GM11168 (cell line): Measurements from ENCODE around the gene DMRTC2.

ENCODE experiments used
- in situ Hi-C: fragments of 300-500 bp; cut with MboI; formaldehyde crosslinking; loops from one replicate; pipeline ENCODE4 v1.12.0; 2022; ENCODE audit warnings: low sequenced_read_pairs; ENCODE audit not compliant: unreplicated experiment

The DMRTC2 gene

DNA sequence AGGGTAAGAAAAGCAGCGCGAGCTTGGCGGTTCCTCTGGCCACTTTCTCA is at the start of gene DMRTC2:
Gene DMRTC2, plus strand, starts transcription at position 42 of the 50 bp plus-strand sequence. CDS start 2,387 bp downstream, outside the sequence.
- in situ Hi-C loops = no loop called here

GRCh38 chr19:41796362-41796761 is 48.5 kb upstream of the DMRTC2 start, which contains the start of gene CEACAM3:
Gene CEACAM3, plus strand, starts transcription at chr19:41796587. Its CDS starts 91 bp downstream, at chr19:41796678.
- in situ Hi-C loops = no loop called here

- in situ Hi-C loops = no loop called here
These were observed 47.9 kb upstream of the DMRTC2 start for GRCh38 chr19:41796901-41797300.

- in situ Hi-C loops = no loop called here
These were observed 45.3 kb upstream of the DMRTC2 start for GRCh38 chr19:41799444-41800000.

DNA sequence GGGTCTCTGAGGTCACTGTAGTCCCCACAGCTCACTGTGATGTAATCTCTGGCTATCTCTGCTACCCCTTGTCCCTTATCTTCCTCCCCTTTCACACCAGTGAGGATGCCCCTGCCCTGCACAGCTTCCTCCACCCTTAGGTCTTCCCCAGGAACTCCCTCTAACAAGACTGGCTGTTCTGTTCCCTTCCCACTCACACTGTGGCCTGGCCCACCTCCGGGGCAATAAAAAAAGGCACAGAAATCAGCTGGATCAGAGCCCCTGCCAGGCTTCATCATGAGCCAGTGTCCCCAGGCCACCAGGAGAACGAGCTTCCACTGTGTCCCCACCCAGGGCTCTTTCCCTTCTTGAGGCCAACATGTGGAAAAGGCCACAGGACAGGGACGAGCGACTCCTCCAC is 43.8 kb upstream of the DMRTC2 start:
- in situ Hi-C loops = no loop called here

- in situ Hi-C loops = no loop called here
These were observed 43.0 kb upstream of the DMRTC2 start for GRCh38 chr19:41801792-41802211.

DNA sequence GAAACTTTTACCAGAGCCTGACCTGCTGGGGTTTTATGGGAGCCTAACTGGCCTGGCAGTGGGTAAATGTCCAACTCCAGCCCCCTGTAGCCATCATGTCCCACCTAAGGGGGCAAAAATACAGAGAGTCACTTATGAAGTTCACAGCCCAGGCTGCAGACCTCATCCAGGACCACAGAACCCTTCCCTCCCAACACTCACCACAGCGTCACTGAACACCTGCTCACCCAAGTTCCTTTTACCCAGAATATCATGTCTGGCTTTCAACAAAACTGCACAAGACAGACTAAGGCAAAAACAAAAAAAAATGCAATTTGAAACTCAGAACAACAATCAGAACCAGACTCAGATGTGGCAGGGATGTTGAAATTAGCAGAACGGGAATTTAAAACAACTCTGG is 42.1 kb upstream of the DMRTC2 start:
- in situ Hi-C loops = no loop called here

GRCh38 chr19:41804336-41804735 is 40.5 kb upstream of the DMRTC2 start:
- in situ Hi-C loops = no loop called here

DNA sequence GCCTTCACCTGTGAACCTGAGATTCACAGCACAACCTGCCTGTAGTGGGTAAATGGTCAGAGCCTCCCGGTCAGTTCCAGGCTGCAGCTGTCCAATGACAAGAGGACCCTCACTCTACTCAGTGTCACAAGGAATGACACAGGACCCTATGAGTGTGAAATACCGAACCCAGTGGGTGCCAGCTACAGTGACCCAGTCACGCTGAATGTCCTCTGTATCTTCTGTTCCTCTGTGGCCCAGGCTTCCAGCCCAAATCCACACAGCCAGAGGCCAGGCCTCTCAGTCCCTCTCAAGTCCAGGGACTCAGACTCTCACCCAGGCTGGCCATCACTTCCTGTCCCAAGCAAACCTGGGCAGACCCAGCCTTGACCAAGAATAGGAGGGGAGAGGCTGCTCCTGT is 37.7 kb upstream of the DMRTC2 start:
- in situ Hi-C loops = no loop called here

DNA sequence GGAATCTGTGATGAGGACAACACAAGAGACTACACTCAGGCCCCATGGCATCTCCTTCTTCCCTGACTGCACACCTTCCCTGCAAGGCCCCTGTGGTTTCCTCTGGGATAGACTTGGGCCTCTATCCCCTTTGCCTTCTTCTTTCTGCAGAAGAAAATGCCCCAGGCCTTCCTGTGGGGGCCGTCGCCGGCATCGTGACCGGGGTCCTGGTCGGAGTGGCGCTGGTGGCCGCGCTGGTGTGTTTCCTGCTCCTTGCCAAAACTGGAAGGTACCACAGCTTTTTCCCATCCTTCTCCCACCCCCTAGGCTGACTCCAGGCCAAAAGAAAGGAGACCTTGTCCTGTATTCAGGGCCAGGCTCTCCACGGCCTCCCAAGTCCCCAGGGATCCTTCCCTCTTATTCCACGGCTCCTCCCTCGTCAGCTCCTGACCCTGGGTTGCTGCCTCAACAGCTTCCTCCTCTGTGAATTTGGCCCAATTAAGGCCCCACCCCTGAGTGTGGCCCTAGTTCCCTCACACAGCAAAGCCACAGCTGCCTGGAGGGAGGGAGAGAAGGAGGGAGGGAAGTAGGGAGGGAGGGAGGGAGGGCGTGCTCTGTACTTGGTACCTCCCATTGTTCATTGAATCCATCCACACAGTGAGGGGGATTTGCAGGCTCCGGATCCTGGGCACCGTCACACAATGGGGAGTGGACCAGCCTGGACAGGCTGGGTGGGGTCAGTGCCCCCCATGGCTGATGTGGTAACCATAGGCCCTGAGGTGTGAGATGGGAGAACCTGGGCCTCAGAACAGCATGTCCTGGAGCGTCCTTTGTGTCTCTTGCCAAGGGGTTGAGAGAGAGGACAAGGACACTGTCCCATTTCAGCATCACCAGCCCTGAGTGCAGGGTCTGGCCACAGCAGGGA is 35.9 kb upstream of the DMRTC2 start:
- in situ Hi-C loops = no loop called here

DNA sequence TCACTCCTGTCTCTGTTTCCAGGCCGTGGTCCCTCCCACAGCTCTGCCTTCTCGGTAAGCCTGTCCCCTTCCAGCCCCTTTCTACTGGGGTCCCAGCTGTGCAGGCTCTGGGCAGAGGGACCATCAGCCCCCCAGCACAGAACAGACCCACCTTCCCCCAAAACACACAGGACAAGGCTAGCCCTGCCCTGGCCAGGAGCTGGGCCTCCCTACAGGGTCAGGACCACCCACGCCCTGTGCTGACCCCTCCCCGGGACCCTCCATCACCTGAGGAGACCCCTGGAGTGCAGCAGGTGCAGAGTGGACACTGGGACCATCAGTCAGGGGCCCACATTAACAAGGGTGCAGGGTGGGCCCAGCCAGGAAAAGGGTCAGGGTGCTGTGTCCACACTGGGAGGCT is 34.5 kb upstream of the DMRTC2 start:
- in situ Hi-C loops = no loop called here

DNA sequence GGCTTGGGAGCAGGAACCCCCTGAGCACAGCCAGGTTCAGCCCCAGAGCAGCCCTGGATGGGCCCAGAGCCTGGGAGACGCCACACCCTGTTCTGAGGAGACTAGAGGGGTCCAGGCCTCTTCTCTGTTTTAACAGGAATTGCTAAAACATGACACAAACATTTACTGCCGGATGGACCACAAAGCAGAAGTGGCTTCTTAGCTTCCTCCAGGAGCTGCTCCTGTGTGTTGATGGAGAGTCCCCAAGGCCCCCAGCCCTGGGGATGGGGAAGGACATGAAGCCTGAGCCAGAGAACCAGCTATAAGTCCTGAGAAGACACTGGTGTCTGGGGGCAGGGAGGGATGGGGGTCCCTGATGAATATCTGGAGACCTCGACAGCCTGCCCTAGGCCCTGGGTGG is 33.8 kb upstream of the DMRTC2 start:
- in situ Hi-C loops = no loop called here

DNA sequence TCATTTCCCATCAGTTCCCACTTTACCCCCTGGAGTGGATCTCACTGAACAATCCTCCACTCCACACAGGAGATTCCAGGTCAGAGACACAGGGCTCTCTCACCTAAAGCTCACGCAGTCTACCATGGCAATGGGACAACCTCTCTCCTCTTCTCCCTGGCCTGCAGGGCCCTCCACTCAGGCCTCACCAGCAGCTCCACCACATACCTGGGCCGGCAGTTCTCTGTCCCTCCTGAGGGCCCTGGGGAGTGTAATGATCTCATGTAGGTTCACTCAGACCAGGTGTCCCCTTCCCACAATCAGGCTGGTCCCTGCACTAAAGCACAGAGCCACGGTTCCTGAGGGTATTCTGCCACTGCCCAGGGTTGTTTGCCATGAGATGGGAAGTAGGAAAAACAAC is 32.9 kb upstream of the DMRTC2 start:
- in situ Hi-C loops = no loop called here

DNA sequence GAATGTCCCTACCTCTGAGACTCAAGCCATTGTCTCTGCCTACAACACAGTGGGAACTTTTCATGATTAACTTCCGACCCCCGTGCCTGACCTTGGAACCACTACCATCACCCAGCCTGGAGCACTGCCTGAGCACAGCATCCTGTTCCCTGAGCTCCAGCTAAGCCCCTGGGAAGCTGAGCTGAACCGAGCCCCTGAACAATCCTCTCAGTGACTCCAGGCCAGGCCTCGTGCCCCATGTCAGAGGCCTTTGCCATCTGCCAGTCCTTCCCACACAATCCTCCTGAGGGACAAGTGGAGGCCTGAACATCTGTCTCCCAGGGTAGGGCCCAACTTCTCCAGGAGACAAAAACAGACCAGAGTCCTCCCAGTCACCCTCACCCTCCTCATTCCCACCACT is 30.9 kb upstream of the DMRTC2 start:
- in situ Hi-C loops = no loop called here

- in situ Hi-C loops = no loop called here
These were observed 29.5 kb upstream of the DMRTC2 start for GRCh38 chr19:41815301-41815700.

DNA sequence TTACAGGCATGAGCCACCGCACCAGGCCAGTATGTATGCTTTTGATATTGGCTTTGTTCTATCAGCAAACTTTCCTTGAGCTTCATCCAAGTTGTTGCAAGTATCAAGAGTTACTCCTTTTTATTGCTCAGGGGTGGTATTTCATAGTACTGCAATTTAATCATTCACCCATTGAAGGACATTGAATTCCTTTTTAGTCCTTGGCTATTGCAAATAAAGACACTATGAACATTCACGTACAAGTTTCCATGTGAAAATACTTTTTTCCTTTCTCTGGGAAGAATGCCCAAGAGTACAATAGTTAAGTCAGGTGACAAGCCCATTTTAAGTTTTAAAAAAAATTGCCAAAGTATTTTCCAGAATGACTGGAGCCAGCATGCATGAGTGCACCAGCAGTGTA is 28.1 kb upstream of the DMRTC2 start:
- in situ Hi-C loops = no loop called here

DNA sequence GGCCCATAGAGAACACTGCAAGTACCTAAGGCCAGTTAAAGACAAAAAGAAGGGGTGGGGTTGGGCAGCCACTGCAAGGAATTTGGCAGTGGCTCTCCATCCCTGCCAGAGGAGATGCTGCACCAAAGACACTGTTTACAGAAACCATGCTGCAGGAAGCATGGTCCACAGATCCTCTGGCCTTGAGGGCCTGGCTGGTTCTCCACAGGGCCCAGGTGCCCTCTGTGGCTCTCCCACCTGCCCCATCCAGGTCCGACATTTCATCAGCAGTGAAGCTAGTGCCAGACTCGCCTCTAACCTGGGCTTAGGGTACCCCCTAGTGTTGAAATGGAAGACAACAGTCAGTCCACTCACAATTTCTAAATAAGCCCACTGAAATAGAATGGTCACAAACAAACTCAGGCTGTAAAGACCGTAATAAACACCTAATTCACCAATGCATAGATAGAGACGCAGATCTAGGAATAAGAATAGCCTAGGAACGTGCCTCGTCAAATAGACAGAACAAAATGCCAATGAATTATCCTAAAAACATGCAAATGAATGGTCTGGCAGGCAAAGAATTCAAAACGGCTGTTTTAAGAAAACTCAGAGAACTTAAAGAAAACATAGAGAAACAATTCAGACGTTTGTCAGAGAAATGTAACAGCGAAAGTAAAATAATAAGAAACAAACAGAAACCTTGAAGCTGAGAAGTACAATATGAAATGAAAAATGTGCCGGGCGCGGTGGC is 23.7 kb upstream of the DMRTC2 start:
- in situ Hi-C loops = no loop called here

DNA sequence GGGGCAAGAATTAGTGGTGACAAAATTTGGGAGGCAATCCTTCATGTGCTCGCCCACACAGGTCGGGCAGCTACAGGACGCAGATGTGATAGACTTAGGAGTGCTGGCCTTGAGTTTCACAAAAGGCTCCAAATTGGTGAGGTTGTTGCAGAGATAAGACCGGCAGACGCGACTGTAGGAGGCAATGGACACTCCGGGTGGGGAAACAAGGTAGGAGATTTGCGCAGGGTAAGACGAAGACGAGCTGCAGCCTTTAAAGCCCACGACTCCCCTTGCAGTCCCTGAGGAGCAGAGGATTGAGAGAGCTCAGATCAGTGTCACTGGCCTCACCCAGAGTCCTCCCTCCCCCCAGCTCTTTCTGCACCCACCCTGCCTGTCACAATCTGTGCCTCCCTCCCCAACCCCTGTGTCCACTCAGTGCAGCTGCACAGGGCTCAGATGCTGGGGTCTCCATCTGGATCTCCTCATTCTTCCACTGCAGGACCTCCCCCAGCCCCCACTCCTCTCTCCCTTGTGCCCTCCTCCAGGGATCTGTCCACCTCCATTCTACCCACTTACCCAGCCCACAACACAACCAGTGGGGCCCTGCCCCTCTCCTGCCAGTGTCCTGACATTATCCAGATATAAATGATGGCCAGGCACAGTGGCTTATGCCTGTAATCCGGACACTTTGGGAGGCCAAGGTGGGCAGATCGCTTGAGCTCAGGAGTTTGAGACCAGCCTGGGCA is 6.7 kb upstream of the DMRTC2 start:
- in situ Hi-C loops = no loop called here

- in situ Hi-C loops = no loop called here
These were observed 5.6 kb upstream of the DMRTC2 start for GRCh38 chr19:41839211-41839610.

- in situ Hi-C loops = no loop called here
These were observed 1.5 kb upstream of the DMRTC2 start for GRCh38 chr19:41843371-41843770.

DNA sequence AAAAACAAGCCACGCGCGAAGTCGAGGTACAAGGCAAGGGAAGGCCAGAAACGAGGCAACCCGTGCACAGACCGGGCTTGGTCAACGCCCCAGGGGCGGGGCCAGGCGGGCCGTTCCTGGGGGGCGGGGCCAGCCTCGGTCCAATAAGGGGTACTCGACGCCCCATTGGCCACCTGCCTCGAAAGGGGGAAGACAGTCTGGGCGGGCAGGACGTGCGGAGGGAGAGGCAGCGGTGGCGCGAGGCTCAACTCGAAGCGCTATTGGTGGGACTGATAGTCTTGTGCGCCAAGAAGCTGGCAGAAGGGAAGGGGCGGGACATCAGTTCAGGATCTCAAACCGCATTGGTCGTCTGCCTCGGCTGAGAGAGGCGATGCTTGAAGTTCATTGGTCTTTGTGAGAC is 241 bp upstream of the DMRTC2 start, which contains the start of gene LYPD4:
Gene LYPD4, minus strand, starts transcription at position 83 of the 400 bp plus-strand sequence. CDS start 5,398 bp downstream, outside the sequence.
- in situ Hi-C loops = no loop called here
